Left lung (tissue), 10 donors: ENCODE results near the gene ARID1A. TPM values are rescaled to one million over a fixed set of nuclear protein-coding genes. Genes with fewer than 3 reads are reported as not detected.

ENCODE experiments used
- ATAC-seq: fragments of 200-7000 bp; cut with Tn5 transposase; one replicate; pipeline ENCODE4 v1.9.1; 2020; ENCODE audit warnings: moderate library complexity
- DNase-seq, 4 donors: peaks; one replicate each; pipeline ENCODE4 v3.0.0-alpha.2; 2013 to 2020
- H3K27ac ChIP-seq, 2 donors: fragments of 200-600 bp; sonication (generic) in 1 of 2; one replicate each; pipeline versions ENCODE4 v1.5.0 to v1.8.0; 2020 to 2021
- H3K27me3 ChIP-seq, 2 donors: fragments of 200-600 bp; sonication (generic) in 1 of 2; one replicate each; pipeline versions ENCODE4 v1.5.0 to v1.8.0; 2020 to 2021
- H3K36me3 ChIP-seq, 2 donors: fragments of 200-600 bp; sonication (generic) in 1 of 2; one replicate each; pipeline versions ENCODE4 v1.5.0 to v1.8.0; 2020 to 2021
- H3K4me1 ChIP-seq, 2 donors: fragments of 200-600 bp; one replicate each; pipeline ENCODE4 v1.8.0; 2021
- H3K4me3 ChIP-seq, 2 donors: fragments of 200-600 bp; sonication (generic) in 1 of 2; one replicate each; pipeline versions ENCODE4 v1.5.0 to v1.8.0; 2020 to 2021; ENCODE audit warnings: mild to moderate bottlenecking in 1 of 2
- H3K9me3 ChIP-seq, 2 donors: fragments of 200-600 bp; sonication (generic) in 1 of 2; one replicate each; pipeline versions ENCODE4 v1.5.0 to v1.8.0; 2020 to 2021
- intact Hi-C, 2 donors: fragments of 100-400 bp; cut with DNase I; formaldehyde crosslinking; loops; one replicate each; pipeline versions ENCODE4 v1.11.2 to v1.14.2; 2022
- polyA plus RNA-seq, 6 donors: library from polyadenylated mRNA; unstranded; fragments of 120-200 nt; gene quantifications; one replicate each; pipeline ENCODE4 v1.2.1, GENCODE V29; 2013; ENCODE audit not compliant: insufficient read length in 6 of 6
- total RNA-seq, 2 donors: library from RNA; stranded (reverse); fragmentation: NEBNext Ultra II Directional; extraction: Animal tissue kit (Norgen Biotek cat#: 25700); gene quantifications; one replicate each; pipeline ENCODE4 v1.2.1, GENCODE V29; 2021
- TF ChIP-seq, protein P1 (sequence below), 2 donors: fragments of 200-600 bp; sonication (generic) in 1 of 2; IDR thresholded peaks; one replicate each; pipeline versions ENCODE4 v1.5.0 to v1.8.0; 2021; ENCODE audit warnings: antibody characterized with exemption in 2 of 2
- donor health status: DM: no; HTN: yes; CAD: no.
- donor health status: DM: no; HTN: no; CAD: no.

Gene ARID1A
- total and polyA plus RNA-seq, 8 donors, result 65.5 to 106 (median 97.0) TPM

DNA sequence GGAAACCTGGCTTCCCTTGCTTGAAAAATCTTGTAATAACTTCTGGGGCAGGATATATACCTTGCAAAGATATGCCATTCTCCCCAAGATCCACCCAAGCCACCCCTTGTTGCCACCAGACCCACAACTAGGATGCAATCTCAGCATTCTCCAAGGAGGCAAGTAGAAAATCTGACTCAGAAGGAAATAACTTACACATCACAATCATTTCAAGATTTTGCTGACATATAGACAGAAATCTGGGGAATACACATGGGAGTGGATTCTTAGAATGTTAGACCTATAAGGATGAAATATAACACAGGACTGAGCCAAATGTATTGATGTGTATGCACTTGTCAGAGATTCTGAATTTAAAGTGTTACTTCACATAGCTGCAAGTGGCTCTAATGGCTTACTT lies 115.9 kb downstream of the ARID1A start:
- intact Hi-C loops, result no loop called here
- Histone ChIP-seq H3K36me3 (no peaks in the 10 kb centered on the region), H3K27me3 (no peaks in the 10 kb centered on the region), H3K4me1 (peaks cover 0 to 30% of the 10 kb centered on the region in 2 donors), H3K9me3 (no peaks in the 10 kb centered on the region), H3K4me3 (no peak overlapping the region), H3K27ac (no peak overlapping the region)
- DNase-seq (no peak), ATAC-seq (no peak)
- TF ChIP-seq, protein P1, sequence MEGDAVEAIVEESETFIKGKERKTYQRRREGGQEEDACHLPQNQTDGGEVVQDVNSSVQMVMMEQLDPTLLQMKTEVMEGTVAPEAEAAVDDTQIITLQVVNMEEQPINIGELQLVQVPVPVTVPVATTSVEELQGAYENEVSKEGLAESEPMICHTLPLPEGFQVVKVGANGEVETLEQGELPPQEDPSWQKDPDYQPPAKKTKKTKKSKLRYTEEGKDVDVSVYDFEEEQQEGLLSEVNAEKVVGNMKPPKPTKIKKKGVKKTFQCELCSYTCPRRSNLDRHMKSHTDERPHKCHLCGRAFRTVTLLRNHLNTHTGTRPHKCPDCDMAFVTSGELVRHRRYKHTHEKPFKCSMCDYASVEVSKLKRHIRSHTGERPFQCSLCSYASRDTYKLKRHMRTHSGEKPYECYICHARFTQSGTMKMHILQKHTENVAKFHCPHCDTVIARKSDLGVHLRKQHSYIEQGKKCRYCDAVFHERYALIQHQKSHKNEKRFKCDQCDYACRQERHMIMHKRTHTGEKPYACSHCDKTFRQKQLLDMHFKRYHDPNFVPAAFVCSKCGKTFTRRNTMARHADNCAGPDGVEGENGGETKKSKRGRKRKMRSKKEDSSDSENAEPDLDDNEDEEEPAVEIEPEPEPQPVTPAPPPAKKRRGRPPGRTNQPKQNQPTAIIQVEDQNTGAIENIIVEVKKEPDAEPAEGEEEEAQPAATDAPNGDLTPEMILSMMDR (IDR thresholded peaks at IDR 0.05), result no peak

DNA sequence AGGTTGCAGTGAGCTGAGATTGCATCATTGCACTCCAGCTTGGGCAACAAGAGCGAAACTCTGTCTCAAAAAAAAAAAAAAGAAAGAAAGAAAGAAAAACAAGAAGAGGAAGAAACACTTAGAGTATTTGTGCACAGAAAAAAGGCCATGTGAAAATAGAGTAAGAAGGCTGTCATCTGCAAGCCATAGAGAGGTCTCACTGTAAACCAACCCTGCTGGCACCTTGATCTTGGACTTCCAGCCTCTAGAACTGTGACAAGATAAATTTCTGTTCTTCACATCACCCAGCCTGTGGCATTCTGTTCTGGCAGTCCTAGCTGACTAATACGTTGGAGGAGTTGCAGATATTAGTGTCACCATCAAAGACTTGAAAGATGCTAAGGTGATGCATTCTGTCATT lies 118.6 kb downstream of the ARID1A start:
- H3K27me3 ChIP-seq, result no peaks in the 10 kb centered on the region
- intact Hi-C loops, result no loop called here
- no peak overlapping the region for H3K4me3 ChIP-seq
- no peak for DNase-seq
- H3K4me1 ChIP-seq, result peaks cover 0 to 30% of the 10 kb centered on the region in 2 donors
- no peak for ATAC-seq
- peak overlapping the region in 1 of 2 donors; percentile 49 for H3K27ac ChIP-seq
- no peaks in the 10 kb centered on the region for H3K36me3 ChIP-seq
- TF ChIP-seq, protein P1 (IDR thresholded peaks at IDR 0.05), result no peak
- no peaks in the 10 kb centered on the region for H3K9me3 ChIP-seq

DNA sequence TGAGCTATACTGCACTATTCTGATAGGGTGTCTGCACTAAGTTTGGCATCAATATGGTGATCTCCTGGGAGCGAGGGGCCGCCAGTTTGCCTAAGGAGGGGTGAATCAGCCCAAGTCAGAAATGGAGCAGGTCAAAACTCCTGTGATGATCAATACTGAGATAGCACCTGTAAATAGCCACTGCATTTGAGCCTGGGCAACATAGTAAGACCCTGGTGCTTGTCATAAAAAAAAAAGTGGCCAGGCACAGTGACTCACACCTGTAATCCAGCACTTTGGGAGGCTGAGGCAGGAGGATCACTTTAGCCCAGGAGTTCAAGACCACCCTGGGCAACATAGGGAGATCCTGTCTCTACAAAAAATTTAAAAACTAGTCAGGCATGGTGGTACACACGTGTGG lies 119.1 kb downstream of the ARID1A start:
- Histone ChIP-seq H3K4me3 (no peak overlapping the region), H3K27ac (peak overlapping the region in 1 of 2 donors; percentile 49), H3K4me1 (peaks cover 0 to 28% of the 10 kb centered on the region in 2 donors), H3K36me3 (no peaks in the 10 kb centered on the region), H3K27me3 (no peaks in the 10 kb centered on the region), H3K9me3 (no peaks in the 10 kb centered on the region)
- TF ChIP-seq, protein P1 (IDR thresholded peaks at IDR 0.05), result no peak
- ATAC-seq (no peak), DNase-seq (no peak)
- intact Hi-C loops, result no loop called here

DNA sequence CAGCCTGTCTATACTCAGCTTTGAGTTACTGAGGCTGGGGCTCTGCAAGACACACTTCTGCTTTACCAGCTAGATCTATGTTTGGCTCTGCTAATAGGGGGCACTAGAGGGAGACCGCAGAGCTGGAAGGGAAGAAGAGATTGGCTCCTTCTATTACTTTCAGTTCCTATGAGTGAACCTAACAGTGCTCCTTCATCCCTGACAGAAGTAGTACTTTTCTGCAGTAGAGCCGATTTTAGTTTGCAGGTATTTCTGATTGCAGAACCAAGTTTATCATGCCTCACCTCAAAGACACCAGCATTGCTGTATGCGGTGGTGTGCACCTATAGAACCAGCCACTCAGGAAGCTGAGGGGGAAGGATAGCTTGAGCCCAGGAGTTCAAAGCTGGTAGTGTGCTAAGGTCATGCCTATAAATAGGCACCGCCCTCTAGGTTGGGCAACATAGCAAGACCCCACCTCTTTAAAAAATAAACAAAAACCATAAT lies 125.0 kb downstream of the ARID1A start:
- peak; percentile 89 for ATAC-seq

DNA sequence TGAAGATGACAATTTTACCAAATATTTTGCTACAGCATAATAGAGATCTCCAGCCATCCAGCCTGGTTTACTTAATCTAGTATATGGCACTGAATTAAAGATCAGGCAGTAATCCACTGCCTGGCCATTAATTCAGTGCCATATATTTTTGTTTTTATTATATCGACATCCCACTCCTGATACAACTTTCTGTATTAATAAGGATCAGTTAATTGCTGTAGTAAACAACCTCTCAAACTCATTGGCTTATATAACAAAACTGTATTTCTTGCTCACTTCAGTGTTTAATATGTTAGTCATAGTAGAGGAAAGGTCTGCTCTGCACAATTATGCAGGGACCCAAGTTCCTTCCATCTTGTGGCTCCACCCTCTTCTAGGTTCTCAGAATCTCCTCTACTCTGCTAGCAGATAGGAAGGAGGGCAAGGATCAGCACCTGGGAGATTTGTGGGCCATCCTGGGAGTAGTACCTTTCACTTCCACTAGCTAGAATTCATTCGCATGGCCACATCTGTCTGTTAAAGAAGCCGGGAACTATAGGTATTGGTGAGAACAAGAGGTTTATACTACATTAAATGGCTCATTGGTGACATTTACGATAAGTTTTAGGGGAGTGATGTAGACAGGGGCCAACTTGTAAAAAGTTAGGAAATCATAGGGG lies 127.1 kb downstream of the ARID1A start:
- Histone ChIP-seq H3K36me3 (no peaks in the 10 kb centered on the region), H3K27me3 (no peaks in the 10 kb centered on the region), H3K9me3 (no peaks in the 10 kb centered on the region), H3K4me1 (peaks cover 9 to 27% of the 10 kb centered on the region in 2 donors), H3K4me3 (no peak overlapping the region), H3K27ac (no peak overlapping the region)
- TF ChIP-seq, protein P1 (IDR thresholded peaks at IDR 0.05), result no peak
- ATAC-seq, result no peak
- intact Hi-C loops, result no loop called here
- no peak for DNase-seq

More for the DNA sequence above, 125.0 kb downstream of the ARID1A start:
- H3K4me1 ChIP-seq, result peaks cover 0 to 14% of the 10 kb centered on the region in 2 donors
- no peaks in the 10 kb centered on the region for H3K36me3 ChIP-seq
- peak overlapping the region in 1 of 2 donors; percentile 41 for H3K27ac ChIP-seq
- H3K4me3 ChIP-seq, result no peak overlapping the region
- DNase-seq, result no peak
- TF ChIP-seq, protein P1 (IDR thresholded peaks at IDR 0.05), result peak; percentile 16 to 17
- intact Hi-C loops, result no loop called here
- no peaks in the 10 kb centered on the region for H3K9me3 ChIP-seq
- no peaks in the 10 kb centered on the region for H3K27me3 ChIP-seq
